C4-2B (cell line): ENCODE results near the gene NEGR1.

Experiments used
- CTCF ChIP-seq: fragments of 450-650 bp; conservative IDR thresholded peaks from 2 replicates; pipeline ENCODE4 v1.5.1; 2017; ENCODE audit warnings: mild to moderate bottlenecking
- ZFX ChIP-seq: fragments of 450-650 bp; IDR thresholded peaks from 2 replicates; pipeline ENCODE4 v1.6.1; 2017

GRCh38 chr1:71885171-71885570 is 397.2 kb downstream of the NEGR1 start:
- no peak for TF ChIP-seq CTCF
- no peak for TF ChIP-seq ZFX
